CD4-positive, alpha-beta T cell treated with Interleukin-15 for 4 hours (primary cell): Measurements from ENCODE around the gene FOXP4.

Source experiments
- DNase-seq: peaks from one replicate; pipeline ENCODE4 v3.0.0-alpha.2; 2020; ENCODE audit warnings: low spot score

FOXP4 gene

DNA sequence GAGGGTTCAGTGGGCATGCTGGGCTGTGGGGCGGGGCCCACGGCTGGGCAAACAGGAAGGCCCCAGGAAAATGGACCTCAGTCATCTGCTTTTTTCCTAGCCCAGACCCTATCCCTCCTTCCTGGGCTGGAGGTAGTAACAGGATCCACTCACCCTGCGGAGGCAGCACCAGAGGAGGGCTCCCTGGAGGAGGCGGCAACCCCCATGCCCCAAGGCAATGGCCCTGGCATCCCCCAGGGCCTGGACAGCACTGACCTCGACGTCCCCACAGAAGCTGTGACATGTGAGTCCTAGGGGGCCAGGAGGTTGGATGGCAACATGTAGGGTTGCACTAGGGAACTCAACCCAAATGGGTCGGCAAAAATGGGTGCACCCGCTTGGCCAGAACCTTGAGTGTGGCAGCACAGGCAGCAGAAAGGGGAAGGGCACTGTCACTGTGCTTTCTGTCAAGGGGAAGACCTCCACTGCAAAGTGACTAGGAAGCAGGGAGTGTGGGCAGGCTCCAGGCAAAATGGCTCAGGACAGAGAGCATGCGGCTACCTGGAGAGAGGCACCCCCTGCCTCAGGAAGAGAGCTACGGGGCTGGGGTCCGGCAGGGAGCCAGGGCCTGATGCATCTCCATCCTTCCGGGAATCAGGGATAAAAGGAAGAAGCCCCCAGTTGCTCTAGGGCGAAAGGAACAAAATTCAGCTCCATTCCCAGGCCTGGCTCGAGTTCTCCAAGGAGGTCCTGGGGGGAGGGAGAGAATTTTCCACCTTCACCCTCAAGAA lies 100.0 kb downstream of the FOXP4 start:
- no peak for DNase-seq

DNA sequence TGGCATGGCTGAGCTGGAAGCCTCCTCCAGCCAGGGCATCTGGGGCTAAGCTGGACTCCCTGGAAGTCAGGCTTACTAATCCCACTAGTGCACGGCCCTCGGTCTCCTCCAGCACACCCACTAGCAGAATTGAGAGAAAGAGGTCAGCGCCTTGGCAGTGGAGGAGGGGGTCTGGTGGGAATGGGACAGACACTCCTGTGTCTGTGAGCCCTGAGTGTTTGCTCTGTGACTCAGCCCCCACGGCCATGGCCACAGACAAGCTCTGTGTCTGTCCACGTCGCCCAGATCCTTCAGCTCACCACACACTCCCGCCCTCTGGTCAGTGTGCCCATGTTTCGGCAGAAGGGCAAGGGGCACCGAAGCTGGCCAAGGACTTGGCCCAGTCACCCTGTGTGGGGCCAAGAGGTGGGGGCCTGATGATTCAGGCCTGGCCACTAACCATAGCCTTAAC lies 100.9 kb downstream of the FOXP4 start:
- DNase-seq = no peak

DNA sequence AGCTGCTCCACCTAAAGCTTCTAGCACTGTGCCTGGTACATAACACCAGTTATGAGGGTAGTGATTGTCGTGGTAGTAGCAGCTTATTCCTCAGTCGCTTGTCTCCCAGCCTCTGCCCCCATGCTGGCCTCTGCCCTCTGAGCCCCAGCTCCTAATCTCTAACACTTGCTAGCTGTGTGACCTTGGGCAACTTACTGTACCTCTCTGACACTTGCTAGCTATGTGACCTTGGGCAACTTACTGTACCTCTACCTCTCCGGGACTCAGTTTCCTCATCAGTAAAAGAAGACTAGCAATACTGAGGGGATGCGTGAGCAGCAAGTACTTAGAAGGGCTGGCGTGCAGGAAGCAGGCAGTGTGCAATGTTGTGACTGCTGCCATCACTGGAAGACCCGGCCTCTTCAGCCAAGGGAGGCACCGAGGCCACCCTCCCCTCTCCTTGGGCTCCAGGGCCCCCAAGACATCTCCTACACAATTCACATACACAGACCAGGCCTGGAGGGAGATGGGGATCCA lies 101.9 kb downstream of the FOXP4 start:
- DNase-seq = no peak

DNA sequence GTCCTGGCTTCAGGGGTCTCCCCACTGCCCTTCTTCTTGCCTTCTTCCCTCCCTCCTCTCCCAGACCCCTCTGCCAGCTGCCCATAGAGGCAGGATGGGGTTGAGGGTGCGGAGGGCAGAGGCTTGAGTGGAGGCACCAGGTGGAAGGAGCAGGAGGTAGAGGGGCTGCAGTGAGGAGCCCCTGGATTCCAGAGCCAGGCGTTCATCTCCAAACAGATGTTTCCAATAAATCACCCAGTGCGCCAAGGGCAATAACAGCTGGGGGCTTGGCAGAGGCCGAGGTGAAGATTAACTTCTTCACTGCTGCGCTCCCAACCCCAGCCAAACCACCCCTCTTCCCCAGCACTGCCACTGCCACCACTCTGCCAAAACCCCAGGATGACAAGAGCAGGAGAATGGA lies 102.7 kb downstream of the FOXP4 start:
- DNase-seq = no peak

DNA sequence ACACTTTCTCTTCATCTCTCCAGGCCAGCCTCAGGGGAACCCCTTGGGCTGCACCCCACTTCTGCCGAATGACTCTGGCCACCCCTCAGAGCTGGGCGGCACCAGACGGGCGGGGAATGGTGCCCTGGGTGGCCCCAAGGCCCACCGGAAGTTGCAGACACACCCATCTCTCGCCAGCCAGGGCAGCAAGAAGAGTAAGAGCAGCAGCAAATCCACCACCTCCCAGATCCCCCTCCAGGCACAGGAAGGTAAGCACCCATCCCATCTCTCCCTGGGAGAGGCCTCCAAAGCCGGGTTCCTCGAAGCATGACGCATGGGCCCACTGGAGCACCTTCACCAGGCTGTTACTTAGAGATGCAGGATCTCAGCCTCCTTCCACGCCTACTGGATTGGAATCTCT lies 103.4 kb downstream of the FOXP4 start:
- DNase-seq = no peak

DNA sequence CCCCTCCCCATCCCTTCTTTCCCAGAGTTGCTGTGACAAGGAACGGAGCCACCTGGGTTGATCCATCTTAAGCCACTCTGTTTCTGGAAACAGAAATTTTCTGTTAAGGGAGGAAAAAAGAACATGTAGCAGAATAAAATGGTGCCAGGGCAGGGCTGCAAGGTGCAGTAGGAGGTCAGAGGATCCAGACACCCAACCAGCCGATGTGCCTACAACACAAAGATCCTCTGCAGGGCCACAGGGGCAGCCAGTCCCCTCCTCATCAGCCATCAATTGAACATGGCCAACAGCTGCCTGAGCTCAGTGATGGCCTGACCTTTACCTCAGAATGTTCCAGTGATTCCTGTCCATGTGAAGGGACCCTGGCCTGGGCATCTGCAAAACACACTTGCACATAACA lies 103.9 kb downstream of the FOXP4 start:
- DNase-seq = no peak

DNA sequence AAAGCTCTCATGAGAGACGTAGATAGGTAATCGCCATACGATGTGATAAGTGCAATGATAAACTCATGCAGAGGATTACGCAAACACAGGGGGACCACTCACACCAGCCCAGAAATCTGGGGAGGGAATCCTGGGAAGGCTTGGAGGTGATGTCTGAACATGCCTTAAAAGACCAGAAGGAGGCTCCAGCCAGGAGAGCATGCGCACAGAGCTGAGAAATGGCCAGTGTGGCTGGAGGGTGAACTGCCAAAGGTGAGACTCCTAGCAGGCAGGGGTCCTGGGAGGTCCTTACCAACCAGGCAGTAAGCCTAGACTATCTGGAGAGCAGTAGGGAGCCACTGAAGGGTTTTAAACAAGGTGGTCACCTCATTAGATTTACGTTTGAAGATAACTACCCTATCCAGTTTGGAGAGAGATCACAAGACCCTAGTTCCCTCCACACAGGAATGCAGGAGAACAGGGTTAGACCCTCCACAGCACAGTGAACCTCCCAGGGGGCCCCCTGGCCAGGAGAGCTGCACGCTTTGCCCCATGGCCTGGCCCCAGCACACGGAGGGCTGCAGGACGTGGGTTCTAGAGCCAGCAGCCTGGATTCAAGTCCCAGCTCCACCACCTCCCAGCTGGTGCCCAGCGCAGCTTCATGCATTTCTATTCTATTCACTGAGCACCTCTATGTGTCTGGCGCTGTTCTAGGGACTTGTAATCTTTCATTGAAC lies 105.2 kb downstream of the FOXP4 start:
- no peak for DNase-seq
